Measurements from ENCODE around the gene RAMP2.

DNA sequence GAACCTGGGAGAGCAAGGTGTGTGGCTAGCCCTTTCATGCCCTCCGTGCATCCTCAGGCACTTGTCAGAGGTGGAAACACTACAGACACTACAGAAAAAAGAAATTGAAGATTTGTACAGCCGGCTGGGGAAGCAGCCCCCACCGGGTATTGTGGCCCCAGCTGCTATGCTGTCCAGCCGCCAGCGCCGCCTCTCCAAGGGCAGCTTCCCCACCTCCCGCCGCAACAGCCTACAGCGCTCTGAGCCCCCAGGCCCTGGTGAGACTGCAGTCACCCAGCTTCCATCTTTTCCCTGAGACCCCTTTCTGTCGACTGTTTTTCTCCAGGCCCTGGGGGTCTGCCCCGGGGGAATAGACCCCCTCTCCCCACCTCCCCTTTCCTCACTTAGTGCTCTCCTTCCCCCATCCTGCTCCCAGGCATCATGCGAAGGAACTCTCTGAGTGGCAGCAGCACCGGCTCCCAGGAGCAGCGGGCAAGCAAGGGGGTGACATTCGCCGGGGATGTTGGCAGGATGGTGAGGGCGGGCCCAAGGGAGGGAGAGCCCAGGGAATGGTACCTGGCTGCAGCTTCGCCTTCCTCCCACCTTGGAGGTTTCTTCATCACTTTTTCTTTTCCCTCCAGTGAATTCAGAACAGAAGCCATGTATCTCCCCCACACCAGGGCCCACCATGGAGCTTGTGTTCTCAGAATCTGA lies 35.2 kb downstream of the RAMP2 start:
- TF ChIP-seq, protein P1, sequence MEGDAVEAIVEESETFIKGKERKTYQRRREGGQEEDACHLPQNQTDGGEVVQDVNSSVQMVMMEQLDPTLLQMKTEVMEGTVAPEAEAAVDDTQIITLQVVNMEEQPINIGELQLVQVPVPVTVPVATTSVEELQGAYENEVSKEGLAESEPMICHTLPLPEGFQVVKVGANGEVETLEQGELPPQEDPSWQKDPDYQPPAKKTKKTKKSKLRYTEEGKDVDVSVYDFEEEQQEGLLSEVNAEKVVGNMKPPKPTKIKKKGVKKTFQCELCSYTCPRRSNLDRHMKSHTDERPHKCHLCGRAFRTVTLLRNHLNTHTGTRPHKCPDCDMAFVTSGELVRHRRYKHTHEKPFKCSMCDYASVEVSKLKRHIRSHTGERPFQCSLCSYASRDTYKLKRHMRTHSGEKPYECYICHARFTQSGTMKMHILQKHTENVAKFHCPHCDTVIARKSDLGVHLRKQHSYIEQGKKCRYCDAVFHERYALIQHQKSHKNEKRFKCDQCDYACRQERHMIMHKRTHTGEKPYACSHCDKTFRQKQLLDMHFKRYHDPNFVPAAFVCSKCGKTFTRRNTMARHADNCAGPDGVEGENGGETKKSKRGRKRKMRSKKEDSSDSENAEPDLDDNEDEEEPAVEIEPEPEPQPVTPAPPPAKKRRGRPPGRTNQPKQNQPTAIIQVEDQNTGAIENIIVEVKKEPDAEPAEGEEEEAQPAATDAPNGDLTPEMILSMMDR (optimal IDR thresholded peaks at IDR 0.05 in 1 of 3, IDR thresholded peaks at IDR 0.05 in 1 of 3, conservative IDR thresholded peaks at IDR 0.05 in 1 of 3; ENCODE audit: extremely low read depth in 1 of 3, insufficient read depth in 2 of 3, low read length in 3 of 3): no peak
- TF ChIP-seq EZH2 (IDR thresholded peaks at IDR 0.05; ENCODE audit: low read length): no peak
